DOHH2 (cell line): ENCODE measurements around the gene SCN1A.

ENCODE experiments used
- EZH2phosphoT487 ChIP-seq: fragments of 200-600 bp; sonication (generic); IDR thresholded peaks from 2 replicates; pipeline ENCODE4 v1.6.1; 2017; ENCODE audit warnings: borderline replicate concordance, mild to moderate bottlenecking, antibody characterized with exemption, low read length, moderate library complexity, mixed read lengths
- TF ChIP-seq, protein P1 (sequence below): fragments of 200-600 bp; sonication (generic); IDR thresholded peaks from one replicate; pipeline ENCODE4 v1.5.1; 2014; ENCODE audit warnings: antibody characterized with exemption, mild to moderate bottlenecking, low read depth, low read length; ENCODE audit not compliant: poor library complexity, severe bottlenecking

DNA sequence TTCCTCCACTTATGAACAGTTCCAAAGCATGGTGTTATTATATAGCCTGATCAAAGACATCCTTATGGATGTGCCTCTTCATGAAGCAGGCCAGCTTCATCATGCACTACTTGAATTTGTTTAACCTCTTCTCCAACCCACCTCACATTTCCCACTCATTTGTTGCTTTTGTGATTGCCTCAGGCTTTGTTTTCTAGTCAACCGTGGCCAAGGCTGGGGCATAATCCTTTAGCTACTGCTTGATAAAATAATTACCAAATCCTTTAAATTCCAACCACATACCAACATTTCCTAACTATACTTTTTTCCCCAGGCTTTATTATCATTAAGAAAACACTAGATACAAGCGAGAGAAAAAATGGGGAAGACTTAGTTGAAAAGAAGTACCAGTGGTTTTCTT lies 39.6 kb upstream of the SCN1A start:
- TF ChIP-seq, protein P1, sequence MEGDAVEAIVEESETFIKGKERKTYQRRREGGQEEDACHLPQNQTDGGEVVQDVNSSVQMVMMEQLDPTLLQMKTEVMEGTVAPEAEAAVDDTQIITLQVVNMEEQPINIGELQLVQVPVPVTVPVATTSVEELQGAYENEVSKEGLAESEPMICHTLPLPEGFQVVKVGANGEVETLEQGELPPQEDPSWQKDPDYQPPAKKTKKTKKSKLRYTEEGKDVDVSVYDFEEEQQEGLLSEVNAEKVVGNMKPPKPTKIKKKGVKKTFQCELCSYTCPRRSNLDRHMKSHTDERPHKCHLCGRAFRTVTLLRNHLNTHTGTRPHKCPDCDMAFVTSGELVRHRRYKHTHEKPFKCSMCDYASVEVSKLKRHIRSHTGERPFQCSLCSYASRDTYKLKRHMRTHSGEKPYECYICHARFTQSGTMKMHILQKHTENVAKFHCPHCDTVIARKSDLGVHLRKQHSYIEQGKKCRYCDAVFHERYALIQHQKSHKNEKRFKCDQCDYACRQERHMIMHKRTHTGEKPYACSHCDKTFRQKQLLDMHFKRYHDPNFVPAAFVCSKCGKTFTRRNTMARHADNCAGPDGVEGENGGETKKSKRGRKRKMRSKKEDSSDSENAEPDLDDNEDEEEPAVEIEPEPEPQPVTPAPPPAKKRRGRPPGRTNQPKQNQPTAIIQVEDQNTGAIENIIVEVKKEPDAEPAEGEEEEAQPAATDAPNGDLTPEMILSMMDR = no peak
- TF ChIP-seq EZH2phosphoT487 = no peak
